IPS DF 4.7 (cell line): ENCODE measurements around the gene SYT17.

Experiments
- DNase-seq: peaks from one replicate; pipeline ENCODE4 v3.0.0-alpha.2; 2013; ENCODE audit warnings: low spot score; ENCODE audit errors: extremely low read depth

The SYT17 gene

DNA sequence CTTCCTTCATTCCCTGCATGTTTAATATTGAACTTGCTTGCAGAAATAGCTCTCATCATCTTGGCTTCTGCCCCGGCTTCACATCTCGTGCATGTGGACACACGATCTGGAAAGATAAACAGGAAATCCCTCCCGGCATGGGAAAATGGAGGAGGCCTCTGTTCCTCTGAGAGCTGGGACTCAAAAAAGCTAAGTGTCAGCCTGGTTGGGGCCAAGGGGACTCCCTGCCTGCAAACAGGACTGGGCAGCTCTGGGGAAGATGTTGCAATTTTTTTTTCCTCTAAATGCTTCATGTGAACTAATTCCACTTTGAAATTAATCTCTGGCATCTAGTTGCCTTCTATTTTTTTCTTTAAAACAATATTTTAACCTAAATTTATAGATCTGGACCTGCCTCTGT lies 29.4 kb upstream of the SYT17 start:
- DNase-seq = no peak

- DNase-seq = no peak
Measured at GRCh38 chr16:19139436-19140091, 28.5 kb upstream of the SYT17 start.

- DNase-seq = no peak
Measured at GRCh38 chr16:19140396-19140795, 27.6 kb upstream of the SYT17 start.

DNA sequence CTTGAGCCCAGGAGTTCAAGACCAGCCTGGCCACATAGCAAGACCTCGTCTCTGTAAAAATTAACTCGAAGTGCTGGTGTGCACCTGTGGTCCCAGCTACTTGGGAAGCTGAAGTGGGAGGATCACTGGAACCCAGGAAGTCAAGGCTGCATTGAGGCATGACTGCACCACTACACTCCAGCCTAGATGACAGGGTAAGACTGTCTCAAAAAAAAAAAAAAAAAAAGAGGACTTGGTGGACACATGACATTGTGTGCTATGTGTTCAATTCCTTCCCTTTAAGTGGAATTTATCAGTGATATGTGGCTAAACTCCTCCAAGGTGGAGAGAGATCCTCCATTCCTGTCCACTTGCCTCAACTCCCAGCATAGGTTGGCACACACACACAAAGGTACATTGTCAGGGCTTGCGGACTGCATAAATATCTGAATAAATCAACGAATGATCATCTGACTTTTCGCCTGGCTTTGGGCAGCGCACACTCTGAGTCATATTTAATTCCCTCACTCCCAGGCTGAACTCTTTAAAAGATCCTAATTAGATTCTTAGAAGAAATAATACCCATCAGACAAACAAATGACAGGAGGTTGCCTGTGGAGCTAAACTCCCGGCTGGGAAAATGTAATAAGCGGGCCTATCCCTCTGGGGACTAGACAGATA lies 25.0 kb upstream of the SYT17 start:
- no peak for DNase-seq

GRCh38 chr16:19143599-19143956 lies 24.5 kb upstream of the SYT17 start:
- DNase-seq = no peak

GRCh38 chr16:19145010-19145409 lies 23.0 kb upstream of the SYT17 start:
- no peak for DNase-seq

DNA sequence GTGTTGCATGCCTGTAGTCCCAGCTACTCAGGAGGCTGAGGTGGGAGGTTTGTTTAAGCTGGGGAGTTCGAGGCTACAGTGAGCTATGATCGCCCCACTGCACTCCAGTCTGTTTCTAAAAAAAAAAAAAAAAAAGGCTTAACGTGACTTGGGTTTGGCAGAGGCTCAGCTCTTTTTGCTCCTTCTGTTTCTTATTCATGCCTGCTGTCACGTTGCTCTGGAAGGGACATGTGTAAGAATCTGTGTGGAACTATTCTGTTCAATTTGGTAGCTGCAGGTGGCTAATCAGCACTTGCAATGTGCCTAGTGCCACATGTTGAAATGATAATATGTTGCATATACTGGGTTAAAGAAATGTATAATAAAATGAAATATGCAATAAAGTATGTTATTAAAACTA lies 20.9 kb upstream of the SYT17 start:
- DNase-seq = no peak

DNA sequence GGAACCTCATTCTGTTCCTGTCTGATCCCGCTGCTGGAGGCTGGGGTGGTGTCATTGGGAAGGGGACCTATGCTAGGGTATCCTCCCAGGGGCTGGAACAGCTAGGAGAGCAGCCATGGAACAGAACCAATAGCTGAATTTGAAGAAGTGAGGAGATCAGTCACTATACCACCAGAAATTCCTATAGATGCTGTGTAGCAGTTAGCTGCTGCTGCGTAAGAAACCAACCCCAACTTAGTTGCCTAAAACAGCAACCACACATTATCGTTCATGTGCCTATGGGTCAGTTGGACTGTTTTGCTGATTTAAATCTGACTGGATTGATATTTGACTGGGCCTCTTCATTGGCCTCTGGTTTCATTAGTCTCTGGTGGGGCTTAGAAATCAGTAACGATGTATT lies 20.4 kb upstream of the SYT17 start:
- no peak for DNase-seq

DNA sequence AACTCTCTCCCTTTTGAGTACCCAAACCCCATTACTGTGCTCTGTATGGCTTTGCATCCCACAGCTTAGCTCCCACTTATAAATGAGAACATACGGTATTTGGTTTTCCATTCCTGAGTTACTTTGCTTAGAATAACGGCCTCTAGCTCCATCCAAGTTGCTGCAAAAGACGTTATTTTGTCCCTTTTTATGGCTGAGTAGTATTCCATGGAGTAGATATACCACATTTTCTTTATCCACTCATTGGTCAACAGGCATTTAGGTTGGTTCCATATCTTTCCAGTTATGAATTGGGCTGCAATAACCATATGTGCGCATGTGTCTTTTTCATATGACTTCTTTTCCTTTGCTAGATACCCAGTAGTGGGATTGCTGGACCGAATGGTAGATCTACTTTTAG lies 19.9 kb upstream of the SYT17 start:
- no peak for DNase-seq

DNA sequence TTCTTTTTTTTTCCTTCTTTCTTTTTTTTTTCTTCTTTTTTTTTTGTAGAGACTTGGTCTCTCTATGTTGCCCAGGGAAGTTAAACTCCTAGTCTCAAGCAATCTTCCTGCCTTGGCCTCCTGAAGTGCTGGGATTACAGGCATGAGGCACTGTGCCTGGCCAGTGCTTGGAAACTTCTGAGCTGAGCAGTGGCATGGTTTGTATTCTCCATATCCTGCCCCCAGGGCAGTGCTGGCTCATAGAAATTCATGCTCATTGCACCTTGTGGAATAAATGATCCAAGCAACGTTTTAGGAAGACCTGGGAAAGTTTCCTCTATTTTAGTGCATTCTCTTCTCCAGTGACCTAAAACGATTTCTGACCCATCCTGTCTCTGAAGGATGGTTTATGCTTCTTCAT lies 16.7 kb upstream of the SYT17 start:
- DNase-seq = no peak

- DNase-seq = no peak
Measured at GRCh38 chr16:19152042-19152441, 16.0 kb upstream of the SYT17 start.

- no peak for DNase-seq
Measured at GRCh38 chr16:19153876-19154275, 14.2 kb upstream of the SYT17 start.

DNA sequence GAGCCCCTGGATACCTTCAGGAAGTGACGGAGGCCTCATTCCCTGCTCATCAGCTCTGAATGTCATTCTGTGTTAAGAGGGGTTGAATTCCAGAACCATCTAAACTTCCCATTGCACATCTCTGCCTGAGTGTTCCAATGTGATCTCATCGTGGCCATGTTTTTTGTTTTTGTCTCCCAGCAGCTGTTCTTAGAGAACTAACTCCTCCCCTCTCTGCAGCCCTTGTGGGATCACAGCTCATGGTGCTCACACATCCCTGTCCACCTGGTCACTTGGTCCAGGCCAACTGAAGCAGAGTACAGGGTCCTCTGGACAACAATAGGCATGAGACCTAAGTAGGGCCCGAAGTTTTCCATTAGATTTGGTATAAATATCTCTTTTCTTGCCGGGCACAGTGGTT lies 6.0 kb upstream of the SYT17 start:
- DNase-seq = no peak

GRCh38 chr16:19163215-19163614 lies 4.8 kb upstream of the SYT17 start:
- no peak for DNase-seq

- no peak for DNase-seq
Measured at GRCh38 chr16:19164285-19164684, 3.8 kb upstream of the SYT17 start.

- DNase-seq = no peak
Measured at GRCh38 chr16:19165101-19165500, 2.9 kb upstream of the SYT17 start.

- DNase-seq = no peak
Measured at GRCh38 chr16:19166500-19166899, 1.5 kb upstream of the SYT17 start.

DNA sequence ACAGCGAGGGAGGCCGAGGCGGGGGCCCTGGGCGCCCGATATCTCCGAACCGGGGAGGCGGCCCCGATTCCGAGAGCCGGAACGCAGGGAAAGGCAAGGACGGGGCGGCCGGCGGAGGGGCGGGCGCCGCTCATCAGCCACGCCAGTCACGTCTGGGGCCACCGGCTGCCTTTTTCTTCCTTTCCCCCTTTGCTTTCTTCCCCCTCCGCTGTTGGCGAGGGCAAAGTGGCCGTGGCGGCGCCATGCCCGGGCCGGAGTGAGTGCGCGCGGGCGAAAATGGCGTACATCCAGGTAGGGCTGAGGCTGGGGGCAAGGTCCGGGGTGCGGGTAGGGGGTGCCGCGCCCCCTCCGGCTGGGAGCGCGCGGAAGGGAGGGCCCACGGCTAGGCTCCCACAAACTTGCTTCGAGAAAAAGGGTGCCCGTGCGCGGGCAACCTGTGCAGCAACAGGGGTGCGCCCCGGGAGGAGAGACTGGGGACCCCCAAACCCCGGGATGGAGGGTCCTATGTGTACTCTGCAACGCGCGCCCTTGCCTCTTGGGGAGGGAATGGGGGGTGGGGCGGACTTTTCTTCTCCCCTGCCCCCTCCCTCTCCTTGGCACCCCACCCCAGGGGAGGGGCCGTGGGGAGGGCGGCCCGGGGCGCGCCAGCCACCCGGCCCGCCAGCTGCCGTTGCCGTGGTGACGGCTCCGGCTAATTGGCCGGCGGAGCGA lies 486 bp downstream of the SYT17 start:
- no peak for DNase-seq

DNA sequence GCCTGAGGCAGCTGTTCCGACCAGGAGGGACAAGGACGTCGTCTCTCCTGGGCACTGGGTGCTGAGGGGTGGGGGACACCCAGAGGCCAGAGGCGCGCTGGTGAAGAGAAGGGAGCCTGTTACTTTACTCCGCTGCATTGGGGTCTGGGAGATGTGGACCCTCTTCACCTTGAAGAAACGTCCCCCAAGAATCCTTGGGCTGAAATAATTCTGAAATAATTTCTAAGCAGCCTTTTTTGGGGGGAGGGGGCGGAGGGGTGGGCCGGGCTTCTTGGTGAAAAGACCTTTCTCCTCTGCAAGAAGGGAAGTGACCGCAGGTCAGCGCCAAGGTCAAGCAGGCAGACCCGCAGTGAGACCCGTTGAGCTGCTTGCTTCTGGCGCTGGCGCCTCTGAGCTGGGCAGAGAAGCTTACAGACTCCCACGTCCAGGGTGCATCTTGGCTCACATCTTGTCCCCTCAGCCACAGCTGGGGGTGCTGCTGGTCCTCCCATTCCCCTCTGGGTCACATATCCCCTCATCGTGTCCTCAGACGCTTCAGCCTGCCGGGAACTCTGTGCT lies 1.1 kb downstream of the SYT17 start:
- DNase-seq = no peak

DNA sequence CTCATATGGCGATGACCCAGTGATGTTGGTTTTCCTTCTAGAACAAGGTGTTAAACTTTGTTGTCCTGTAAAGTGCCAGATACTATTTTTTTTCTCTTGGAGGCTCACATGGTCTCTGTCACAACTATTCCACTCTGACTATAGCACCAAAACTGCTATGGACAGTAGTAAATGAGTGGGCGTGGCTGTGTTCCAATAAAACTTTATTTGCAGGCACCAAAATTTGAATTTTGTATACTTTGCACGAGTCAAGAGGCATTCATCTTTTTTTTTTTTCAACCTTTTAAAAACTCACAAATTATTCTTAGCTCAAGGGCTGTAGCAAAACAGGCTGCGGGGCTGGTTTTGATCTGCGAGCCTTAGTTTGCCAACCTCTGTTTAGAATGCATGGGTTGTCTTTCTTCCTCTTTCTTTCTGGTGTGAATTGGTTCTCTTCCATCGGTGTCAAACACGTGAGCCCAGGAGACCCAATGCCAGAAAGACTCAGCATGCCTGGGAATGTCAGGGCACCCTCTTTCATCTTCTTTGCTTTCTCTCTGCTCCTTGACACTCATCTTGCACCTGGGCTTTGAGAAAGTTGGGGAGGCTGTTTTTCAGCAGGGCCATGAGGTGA lies 2.1 kb downstream of the SYT17 start:
- DNase-seq = no peak

- DNase-seq = no peak
Measured at GRCh38 chr16:19172098-19172780, 4.2 kb downstream of the SYT17 start.

DNA sequence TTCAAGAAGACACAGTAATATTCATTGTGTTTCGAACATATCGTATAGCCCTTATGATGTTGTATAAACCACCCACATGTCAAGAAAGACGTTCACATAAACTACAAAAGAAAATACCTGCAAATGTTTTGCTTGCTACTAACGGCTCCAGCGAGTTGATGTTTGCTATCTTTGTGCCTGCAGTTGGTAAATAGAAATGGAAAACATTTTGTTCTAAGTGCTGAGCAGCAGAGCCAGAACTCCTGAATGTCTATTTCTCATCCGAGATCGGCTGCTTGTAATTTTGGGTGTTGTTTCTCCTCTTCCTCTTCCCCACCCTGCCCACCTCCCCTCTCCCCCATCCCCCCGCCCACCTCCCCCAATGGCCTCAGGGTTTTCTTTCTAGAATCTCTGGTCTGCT lies 5.0 kb downstream of the SYT17 start:
- DNase-seq = no peak
